ENCODE results near the gene RXFP1. TPM values are rescaled to one million over a fixed set of nuclear protein-coding genes. Genes with fewer than 3 reads are reported as not detected.
A peak's percentile ranks its signal among the peaks of the same experiment; 100 is the strongest.
"Not testable (repeated sequence)": the region's sequence is repeated elsewhere in the genome, so short reads cannot be mapped to it uniquely, and the experiment has no call there.

Gene RXFP1
- total RNA-seq, 1 donor from 2014 or later: not detected

DNA sequence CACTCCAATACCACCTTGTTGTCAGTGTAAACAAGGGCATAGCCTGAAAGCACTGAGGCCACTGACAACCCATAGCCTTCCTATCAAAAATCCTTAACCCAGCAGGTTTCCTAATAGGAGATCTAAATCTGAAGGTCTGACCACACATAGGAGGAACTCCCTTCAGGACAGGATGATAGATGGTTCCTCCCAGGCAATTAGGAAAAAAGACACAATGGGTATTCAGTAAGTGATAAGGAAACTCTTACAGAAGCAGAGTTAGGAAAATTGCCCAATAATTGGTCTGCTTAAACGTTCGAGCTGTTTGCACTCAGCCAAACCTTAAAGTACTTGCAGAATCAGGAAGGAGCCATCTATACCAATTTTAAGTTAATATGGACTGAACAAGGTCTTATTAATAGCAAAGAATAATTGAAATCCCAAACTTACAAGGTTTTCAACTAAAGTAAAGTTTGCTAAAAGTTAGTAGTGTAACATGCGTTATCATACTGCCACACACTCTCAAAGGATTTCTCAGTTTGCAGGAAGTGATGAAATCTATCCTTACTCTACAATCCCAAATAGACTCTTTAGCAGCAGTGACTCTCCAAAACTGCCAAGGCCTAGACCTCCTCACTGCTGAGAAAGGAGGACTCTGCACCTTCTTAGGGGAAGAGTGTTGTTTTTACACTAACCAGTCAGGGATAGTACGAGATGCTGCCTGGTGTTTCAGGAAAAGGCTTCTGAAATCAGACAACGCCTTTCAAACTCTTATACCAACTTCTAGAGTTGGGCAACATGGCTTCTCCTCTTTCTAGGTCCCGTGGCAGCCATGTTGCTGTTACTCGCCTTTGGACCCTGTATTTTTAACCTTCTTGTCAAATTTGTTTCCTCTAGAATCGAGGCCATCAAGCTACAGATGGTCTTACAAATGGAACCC lies 142.3 kb downstream of the RXFP1 start:
- DNase-seq (ENCODE audit: low spot score); ATAC-seq; intact Hi-C loops (cut with DNase I): not testable (repeated sequence)

DNA sequence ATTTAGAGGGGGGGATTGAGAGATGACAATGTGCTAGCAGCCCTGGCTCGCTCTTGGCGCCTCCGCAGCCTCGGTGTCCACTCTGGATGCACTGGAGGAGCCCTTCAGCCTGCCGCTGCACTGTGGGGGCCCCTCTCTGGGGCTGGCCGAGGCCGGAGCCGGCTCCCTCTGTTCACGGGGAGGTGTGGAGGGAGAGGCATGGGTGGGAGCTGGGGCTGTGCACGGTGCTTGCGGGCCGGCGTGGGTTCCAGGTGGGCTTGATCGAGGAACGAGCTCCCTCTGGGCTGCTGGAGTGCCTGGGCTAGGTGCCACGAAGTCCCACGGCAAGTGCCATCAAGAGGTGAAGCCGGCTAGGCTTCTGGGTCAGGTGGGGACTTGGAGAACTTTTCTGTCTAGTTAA lies 143.1 kb downstream of the RXFP1 start:
- DNase-seq (ENCODE audit: low spot score) (no peak), ATAC-seq (no peak)
- intact Hi-C loops (cut with DNase I): no loop called here

DNA sequence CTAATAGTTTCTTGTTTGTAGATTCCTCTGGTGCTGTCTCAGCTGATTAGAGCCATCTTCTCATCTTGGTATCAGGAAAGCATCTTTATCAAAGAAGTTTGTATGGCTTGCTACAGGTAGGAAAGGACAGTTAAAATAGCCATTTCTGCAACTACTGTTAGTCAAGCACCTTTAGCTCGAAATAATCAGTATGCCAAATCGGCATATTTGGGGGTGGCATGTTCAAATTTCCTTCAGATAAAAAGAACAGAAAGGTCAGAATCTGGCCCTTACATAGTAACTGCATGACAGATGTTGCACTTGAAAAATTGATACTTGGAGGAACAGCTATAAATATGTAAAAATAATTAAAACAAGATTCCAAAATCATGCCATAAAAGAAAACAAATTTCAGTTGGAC lies 145.2 kb downstream of the RXFP1 start:
- ATAC-seq: no peak
- intact Hi-C loops (cut with DNase I): no loop called here
- no peak for DNase-seq (ENCODE audit: low spot score)

DNA sequence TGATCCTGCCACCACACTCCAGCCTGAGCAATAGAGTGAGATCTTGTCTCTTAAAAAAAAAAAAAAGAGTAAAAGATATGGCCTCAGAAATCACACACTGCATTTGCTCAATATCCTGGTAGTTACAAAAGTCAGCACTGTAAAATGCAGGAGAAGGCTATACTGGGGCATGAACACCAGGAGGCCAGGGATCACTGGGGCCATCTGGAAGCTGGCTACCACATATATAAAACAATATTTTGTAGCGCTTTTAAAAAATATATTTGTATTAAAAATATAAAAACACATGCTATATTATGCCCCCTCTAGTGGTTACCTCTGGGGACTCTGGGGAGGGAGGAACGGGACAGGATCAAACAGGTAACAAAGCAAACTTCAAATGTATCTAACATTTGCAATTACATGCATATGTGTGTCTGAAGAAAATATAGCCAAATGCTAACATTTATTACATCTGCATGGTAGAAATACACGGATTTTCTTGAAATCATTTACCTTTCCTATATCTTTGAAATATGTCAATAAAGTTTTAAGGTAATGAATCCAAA lies 146.0 kb downstream of the RXFP1 start:
- DNase-seq (ENCODE audit: low spot score) (no peak), ATAC-seq (no peak)
- intact Hi-C loops (cut with DNase I): no loop called here

DNA sequence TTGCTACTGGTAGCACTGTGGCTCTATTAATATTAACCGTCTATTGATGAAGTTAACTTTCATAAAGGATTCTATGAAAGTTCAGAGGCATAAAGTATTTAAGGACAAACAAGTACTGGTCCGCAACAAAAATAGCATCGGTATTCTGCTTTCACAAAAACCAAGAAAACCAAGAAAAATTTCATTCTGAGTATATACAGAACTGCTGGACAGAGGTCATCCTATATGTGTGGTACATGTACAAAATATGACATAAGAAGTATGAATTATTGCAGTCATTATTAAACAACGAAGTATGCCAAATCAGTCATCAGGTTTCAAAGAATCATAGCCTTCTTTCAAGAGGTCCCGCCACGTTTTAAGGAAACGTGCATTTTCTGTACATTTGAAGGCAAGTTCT lies 147.6 kb downstream of the RXFP1 start:
- no peak for DNase-seq (ENCODE audit: low spot score)
- ATAC-seq: no peak
- intact Hi-C loops (cut with DNase I): no loop called here

DNA sequence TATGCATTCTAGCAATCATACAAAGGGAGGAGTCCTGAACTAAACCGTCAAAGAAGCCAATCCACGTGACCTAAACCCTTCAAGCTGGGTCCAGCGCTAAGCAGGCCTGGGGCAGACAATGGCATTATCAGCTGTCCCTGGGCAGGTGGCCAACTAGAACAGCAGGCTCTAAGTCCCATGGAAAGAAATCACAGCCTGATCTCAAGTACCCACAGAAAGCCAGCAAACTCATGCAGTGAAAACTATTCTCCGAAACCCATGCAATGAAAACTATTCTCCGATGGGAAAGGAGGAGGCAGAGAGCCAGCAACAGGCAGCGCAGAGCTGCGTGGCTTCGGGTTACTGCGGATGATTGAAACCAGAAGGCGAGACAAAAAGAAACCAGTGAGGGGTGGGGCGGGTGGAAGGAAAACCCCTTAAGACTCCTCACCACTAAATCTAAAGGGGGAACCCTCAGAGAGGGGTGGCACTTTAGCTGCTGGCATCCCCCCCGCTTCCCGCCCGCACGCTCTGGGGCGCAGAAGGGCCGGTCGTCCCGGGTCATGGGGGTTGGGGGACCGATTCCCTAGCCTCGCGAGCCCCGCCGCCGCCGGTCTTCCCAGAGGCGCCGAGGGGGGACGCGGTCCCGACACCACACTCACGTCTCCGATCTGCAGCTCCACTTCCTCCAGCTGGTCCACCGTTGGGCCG lies 149.4 kb downstream of the RXFP1 start:
- ATAC-seq (no peak), DNase-seq (ENCODE audit: low spot score) (peak; percentile 75)
- intact Hi-C loops (cut with DNase I): no loop called here

DNA sequence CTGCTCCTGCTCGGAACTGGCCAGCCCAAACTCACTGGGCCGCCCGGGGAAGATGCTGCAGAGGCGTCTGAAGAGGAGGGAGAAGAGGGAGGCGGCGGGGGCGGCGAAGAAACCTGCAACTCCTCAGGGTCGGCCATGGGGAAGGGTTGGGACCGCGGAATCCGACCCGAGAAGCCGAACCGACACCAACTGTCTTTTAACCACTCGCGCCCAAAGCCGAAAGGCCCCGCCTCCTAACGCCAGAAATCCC lies 149.9 kb downstream of the RXFP1 start, which contains the start of gene C4orf46:
C4orf46 (minus strand) TSS at position 223 of the 250 bp plus-strand sequence; CDS start at position 137, 86 bp downstream.
- DNase-seq (ENCODE audit: low spot score) (no peak), ATAC-seq (peak; percentile 25)
- intact Hi-C loops (cut with DNase I): no loop called here

DNA sequence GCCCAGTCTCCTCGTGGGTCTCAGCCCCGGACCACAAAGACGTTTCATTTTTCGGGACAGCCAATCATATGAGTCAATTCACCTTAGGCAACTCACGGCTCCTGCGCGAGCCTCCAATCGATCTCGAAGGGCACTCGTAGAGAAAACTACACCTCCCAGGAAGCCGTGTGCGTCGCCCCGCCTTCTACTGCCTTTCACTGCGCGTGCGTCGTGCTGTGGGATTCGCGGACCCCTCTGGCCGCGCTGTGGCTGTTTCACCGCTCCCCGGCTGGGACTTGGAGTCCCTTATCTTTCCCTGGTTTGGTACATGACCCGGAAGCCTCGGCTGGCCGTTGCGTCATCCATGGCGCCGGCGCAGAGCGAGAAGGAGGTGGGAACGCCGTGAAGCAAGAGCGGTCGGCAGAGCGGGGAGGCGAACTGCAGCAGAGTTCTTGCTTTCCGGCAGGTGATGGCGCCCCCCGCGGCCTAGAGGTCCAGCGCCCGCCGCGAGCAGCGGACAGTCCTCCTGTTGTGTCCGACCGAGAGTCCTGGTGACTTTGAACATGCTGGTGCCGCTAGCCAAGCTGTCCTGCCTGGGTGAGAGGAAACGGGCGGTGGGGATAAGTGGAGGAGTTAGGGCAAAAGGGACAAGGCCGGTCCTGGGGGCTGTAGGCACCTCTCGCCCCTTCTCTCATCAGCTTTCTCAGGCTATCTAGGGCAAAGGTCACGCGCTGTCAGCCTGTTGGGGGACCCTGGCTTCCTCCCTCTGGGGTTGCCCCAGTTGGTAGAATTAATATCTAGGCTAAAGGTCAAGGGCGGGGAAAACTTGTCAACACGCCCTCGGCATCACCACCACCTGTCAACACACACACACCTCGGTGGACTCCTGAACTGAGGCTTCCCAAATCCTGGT lies 150.5 kb downstream of the RXFP1 start, which contains the start of gene ETFDH:
ETFDH (plus strand) TSS at position 382 of the 892 bp plus-strand sequence; CDS start at position 543, 161 bp downstream.
- peak; percentile 98 for ATAC-seq
- intact Hi-C loops (cut with DNase I): no loop called here
- peak; percentile 99 for DNase-seq (ENCODE audit: low spot score)

DNA sequence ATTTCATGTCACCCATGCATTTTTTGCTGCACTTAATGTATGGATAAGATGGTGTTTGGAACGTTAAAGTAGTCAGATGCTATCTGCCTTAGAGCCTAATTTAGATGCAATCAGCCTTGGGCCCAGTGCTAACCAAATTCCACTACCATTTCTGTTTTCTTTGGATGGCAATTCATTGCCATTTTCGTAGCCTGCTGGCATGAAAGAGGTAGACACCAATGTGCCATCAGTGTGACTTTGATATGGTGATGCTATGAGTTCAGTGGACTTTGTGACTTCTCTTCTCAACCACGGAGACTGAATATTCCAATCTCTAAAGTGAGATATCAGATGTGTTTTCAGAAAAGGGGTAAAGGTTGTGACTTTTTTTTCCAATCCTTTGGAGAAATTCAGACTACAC lies 152.0 kb downstream of the RXFP1 start:
- no peak for DNase-seq (ENCODE audit: low spot score)
- intact Hi-C loops (cut with DNase I): no loop called here

DNA sequence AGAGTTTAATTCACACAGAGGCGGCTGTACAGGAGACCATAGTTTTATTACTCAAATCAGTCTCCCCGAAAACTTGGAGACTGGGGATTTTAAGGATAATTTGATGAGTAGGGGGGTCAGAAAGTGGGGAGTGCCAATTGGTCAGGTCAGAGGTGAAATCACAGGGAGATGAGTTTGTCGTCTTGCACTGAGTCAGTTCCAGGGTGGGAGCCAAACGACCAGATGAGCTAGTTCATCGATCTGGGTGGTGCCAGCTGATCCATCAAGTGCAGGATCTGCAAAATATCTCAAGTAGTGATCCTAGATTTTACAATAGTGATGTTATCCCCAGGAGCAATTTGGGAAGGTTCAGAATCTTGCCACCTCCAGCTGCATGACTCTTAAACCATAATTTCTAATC lies 154.4 kb downstream of the RXFP1 start:
- intact Hi-C loops (cut with DNase I): no loop called here
- ATAC-seq (no peak), DNase-seq (ENCODE audit: low spot score) (no peak)

More for the DNA sequence above, 152.0 kb downstream of the RXFP1 start:
- ATAC-seq: no peak

DNA sequence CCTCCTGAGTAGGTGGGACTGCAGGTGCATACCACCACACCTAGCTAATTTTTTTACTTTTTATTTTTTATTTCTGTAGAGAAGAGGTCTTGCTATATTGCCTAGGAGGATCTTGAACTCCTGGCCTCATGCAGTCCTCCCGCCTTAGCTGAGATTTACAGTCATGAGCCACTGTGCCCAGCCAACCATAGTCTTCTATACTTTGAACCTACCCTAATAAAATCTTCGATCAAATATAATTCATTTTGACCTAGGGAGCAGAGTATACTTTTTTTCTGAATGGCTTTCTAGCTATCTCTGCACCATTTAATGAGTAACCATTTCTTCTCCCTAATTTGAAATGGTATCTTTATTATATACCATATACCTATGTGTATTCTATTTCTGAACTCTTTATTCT lies 157.1 kb downstream of the RXFP1 start:
- DNase-seq (ENCODE audit: low spot score) (no peak), ATAC-seq (no peak)
- intact Hi-C loops (cut with DNase I): no loop called here

DNA sequence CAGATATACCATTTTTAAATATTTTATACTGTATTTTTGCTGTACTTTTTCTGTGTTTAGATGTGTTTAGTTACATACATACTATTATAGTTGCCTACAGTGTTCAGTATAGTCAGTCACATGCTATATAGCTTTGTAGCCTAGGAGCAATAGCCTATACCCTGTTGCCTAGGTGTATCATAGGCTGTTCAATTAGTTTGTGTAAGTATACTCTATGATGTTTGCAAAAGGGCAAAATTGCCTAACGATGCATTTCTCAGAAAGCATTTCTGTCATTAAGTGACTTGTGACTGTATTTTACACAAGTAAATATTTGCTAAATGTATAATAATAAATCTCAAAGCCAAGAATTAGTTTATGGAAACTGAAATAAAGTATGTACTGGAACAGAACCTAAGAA lies 159.9 kb downstream of the RXFP1 start:
- intact Hi-C loops (cut with DNase I): loop anchor here (5.0 kb wide), 1 partner anchor 1104 kb away; no protein-coding TSS in a partner anchor
- ATAC-seq (no peak), DNase-seq (ENCODE audit: low spot score) (no peak)

DNA sequence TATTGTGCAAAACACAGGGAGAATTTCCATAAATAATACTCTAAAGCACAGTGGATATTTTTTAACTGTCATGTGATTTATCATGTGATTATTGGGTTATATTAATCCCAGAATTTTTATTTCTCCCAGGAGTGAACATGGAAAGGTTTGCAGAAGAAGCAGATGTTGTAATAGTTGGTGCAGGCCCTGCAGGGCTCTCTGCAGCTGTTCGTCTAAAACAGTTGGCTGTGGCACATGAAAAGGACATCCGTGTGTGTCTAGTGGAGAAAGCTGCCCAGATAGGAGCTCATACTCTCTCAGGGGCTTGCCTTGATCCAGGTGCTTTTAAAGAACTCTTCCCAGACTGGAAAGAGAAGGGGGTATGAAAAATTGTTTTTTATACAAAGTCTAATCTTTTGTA lies 160.4 kb downstream of the RXFP1 start:
- ATAC-seq: peak; percentile 72

DNA sequence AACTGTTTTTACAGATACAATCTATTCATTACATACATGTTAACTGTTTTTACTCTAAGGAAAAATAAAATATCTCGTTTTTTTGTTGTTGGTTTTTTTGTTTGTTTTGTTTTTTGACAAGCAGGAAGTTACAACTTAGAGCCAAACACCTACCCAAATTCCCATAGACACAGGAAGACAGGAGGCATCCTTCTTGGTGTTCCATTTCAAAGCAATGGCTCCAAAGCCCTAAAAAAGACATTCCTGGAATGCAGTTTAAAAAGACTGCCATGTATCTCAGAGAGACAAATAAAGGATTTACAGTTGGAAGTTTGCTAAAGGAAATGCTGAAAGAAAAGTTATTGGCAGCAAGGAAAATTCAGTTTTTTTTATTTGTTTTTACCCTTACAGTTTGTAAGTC lies 167.1 kb downstream of the RXFP1 start:
- intact Hi-C loops (cut with DNase I): no loop called here
- DNase-seq (ENCODE audit: low spot score) (no peak), ATAC-seq (no peak)

More for the DNA sequence above, 160.4 kb downstream of the RXFP1 start:
- DNase-seq (ENCODE audit: low spot score): no peak
- intact Hi-C loops (cut with DNase I): loop anchor here (5.0 kb wide), 1 partner anchor 1105 kb away; no protein-coding TSS in a partner anchor

Other genes with a start within 250 kb of the RXFP1 start
- 3.8 TPM for gene C4orf46, start 150.0 kb downstream of the RXFP1 start, total RNA-seq
- gene ETFDH, start 150.4 kb downstream of the RXFP1 start, total RNA-seq: 25.2 TPM
- gene PPID, start 201.5 kb downstream of the RXFP1 start, total RNA-seq: 17.2 TPM
- gene FNIP2, start 247.1 kb downstream of the RXFP1 start, total RNA-seq: 48.7 TPM